HG02981 (cell line): ENCODE results near the gene PTPRD.

ENCODE experiments used
- ATAC-seq: cut with Tn5 transposase; IDR thresholded peaks from one replicate; pipeline ENCODE4 v1.9.1; 2021; ENCODE audit warnings: mild to moderate bottlenecking, moderate library complexity; ENCODE audit not compliant: unreplicated experiment

The PTPRD gene

DNA sequence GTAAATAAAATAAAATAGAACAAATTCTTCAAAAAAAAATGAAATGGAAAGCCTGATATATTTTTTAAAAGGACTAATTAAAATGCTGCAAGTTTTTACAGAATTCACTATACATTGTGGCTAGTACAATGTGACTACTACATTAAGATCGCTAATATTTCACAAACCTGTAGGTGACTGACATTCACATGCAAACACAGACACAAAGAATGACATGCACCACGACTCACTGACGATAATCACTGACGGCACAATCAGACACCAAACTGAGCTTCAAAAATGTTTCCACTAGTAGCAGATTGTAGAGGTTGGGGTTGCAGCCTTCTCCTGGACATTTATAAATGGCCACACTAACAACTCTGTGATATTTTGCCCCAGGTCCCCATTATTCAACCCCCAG is 2175.5 kb downstream of the PTPRD start:
- no peak for ATAC-seq

DNA sequence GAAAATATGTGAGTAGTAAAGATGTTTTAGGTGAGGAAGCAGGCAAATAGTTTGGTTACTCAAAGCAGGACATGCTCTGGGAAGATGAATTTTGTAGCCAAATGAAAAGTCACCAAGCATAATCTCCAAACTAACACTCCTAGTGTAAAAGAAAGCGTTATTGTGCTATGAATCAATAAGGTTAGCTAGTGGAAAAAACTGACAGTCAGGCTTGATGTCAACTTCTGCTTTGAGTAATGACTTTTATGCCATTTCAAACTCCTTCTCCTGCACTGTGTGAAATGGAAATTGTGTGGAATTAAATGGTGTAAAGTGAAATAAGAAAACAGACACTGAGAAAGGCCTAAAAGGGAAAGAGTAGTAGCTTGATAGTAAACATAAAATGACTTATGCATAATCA is 2176.0 kb downstream of the PTPRD start:
- no peak for ATAC-seq

DNA sequence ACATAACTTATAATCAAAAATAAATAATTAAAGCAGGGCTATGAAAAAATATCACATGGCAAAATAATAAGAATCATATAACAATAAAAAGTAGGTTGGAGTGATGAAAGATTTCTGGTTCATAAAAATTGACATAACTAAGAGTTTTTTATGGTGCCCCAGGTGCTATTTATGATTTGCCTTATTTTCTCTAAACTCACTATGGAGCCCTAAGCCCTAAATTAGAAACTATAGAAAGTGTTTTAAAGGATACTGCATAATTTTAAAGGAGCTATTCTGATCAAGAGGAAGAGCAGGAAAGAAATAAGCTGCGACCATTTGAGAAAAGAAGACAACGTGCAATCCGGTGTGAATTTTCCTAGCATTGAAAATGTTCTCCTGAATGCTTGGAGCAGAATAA is 2178.2 kb downstream of the PTPRD start:
- no peak for ATAC-seq

DNA sequence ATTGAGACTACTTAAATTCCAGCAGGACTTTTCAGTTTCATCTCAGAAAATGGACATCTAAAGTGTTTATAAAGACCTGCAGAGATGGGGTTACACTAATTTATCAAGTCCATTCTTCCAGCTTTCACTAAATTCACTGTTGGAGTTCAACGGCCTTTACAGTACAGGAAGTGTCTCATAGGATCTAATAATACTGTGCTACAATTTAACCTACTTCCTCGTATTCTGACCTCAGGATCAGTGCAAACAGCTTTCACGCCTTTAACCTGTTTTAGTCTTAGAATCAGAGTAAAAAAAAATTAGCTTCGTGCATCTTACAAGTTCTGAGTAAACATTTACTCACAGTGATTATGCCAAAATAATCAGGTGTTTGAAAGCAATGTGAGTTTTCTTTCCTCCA is 2180.6 kb downstream of the PTPRD start:
- ATAC-seq: no peak

DNA sequence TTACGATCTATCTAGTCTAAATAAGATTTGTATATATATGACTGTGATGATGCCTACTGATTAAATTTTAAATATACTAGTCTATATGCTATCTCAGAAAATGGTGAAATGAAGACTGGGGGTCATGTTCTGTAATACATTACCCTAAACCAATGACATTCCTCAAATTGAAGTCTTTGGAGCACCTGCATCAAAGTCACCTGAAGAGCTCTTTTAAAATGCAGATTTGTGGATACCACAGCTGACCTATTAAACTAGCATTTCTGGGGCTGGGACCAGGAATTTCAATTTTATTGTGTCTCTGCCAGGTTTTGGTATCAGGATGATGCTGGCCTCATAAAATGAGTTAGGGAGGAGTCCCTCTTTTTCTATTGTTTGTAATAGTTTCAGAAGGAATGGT is 2181.3 kb downstream of the PTPRD start:
- ATAC-seq: no peak

DNA sequence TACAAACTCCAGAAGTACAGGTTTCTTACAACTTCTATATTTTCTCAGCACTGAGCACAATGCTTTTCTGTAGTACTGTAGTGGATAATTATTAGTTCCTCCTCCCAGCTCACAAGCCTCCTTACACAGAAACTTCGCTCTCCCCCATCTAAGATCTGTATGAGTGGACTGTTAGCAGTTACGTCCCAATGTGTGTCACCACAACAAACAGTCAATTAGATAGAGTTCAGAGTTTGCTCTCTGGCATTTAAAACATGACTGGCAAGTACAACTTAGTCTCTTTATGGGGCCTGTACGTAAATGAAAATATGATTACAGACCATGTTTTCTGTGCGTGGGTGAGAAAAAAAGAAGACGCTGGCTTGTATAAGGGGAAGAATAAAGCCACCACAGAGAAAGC is 2181.9 kb downstream of the PTPRD start:
- no peak for ATAC-seq

DNA sequence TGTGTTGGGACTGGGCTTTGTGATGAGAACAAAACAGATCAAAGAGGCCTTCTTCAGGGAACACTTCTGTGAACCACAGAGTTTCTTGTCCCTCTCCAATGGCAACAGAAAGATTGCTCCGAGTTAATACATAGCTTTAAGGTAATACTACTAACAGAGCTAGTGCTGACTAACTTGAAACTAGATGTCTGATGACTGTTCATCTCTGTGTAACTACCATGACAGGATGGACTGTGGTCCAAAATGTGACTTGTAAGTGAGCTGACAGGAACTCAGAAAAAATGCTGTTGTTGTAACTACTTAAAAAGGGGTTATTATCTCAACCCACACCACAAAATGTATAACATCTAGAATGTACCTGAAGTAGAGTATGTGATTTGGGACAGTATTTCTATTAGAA is 2183.0 kb downstream of the PTPRD start:
- peak; percentile 57 for ATAC-seq

DNA sequence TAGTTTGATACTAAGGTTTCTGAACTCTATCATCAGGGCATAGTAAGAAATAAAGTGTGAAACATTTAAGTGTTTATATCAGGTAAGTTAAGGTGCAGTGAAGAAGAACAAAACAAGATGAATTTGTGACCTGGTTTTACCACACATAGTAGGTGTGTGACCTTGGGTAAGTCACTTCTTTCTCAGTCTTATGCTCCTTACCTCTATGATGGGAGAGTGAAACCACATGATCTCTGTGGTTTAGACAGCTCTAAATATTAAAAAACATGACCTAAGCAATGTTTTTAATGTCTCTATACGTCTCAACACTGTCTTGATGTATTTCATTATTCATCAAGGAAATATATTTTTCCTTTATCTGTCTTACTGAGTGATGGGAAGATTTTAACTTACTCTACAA is 2183.6 kb downstream of the PTPRD start:
- peak; percentile 39 for ATAC-seq

DNA sequence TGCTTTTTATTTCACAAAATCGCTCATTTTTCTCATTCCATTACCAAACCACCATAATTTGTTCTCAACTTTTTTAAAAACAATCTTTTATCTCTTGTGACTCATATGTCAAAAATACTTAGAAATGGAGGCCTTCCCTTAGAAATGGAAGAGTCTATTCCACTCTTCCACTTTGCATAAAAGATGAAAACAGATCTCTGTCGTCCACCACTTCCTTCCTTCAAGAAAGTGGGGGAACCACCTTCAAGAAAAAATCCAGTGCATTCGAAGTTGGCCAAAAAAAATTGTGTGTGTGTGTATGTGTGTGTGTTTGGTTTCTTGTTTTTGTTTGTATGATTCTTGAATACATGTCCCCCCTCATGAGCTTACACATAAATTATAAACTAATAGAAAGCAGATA is 2184.4 kb downstream of the PTPRD start:
- no peak for ATAC-seq

DNA sequence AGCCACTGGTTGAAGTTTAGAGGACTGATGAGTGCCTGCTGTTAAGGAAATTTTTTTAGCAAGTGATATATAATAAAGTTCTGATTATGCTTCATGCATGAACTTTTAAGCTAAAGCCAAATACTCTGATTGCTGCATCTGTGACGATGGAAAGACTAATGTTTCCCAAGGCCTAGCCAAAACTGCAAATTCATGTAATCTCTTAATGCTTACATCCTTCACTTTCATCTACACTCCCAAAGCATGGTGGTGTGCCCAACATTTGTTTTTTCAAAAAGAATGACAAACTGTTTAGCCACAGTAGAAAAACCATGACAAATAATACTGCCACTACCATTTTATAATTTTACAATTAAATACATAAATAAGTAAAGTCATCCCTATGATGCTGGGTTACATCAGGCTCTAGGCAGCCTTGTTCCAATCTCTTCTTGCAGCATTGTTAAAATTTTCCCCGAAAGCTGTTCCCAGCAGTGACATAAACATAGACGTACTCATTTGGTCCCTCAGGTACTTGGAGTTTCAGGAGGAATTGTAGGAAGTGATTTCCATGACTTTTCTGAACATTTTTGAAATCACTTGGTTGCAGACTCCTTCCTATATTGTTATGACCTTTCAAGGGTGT is 2187.9 kb downstream of the PTPRD start:
- no peak for ATAC-seq

DNA sequence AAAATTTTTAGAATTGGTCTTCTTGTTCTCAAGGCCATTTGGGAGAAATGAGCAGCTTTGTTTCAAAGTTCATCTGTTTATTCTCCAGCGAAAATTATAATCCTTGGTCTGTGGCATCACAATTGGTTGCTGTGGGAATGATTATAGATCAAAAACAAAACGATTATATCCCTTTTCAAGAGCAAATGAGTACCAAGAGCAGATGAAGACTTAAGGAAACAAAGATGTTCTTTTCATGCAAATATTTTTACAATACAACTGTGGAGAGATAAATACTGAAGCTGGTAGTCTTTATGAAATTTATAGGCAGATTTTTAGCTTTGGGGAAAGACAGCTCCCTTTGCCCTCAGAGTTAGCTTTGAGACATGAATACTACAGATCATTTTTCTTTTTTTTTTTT is 2192.4 kb downstream of the PTPRD start:
- ATAC-seq: no peak

DNA sequence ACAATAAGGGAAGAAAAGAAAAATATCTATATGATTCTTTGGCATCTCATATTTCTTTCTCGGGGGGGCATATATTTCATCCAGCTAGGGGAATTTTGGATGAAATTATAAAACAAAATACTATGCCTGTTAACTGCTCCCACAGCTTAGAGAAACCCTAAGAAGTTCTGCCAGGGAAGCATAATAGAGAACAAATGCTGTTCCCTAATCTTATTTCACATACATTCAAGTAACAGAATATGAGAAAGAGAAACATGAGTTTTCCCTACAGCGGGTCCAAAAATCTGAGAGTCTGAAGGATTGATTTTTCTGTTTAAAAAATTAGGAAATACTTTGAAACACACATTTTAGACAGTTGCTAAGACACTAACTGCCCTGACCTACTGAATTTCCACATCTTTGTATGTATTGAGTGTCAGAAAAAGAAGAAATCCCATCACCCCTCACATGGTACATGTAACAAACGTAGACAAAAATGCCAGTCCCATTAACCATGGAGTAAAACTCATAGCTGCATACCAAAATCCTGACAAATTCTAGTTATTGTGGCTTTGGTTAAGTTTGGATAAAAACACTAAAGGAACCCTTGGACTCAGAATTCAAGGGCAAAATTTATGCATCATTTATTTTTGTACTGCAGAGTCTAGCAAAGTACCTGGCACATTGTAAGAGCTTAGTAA is 2193.1 kb downstream of the PTPRD start:
- no peak for ATAC-seq

DNA sequence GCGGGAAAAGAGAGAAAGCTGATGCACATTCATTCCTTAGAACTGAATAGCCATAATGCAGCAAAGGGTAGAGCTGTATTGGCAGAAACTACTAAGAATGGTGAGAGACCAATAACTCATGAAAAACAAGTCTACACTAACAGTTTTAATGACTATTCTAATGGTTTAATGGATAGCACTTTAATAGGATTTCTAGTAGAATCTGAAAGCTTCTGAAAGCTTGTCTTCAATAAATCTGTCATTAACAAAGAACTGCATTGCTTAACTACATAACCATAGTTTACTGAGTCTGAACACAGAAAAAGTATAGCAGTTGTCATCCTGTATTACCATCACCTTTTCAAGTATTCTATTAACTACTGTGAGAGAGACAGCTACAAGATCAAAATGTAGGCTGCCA is 2195.5 kb downstream of the PTPRD start:
- ATAC-seq: no peak

DNA sequence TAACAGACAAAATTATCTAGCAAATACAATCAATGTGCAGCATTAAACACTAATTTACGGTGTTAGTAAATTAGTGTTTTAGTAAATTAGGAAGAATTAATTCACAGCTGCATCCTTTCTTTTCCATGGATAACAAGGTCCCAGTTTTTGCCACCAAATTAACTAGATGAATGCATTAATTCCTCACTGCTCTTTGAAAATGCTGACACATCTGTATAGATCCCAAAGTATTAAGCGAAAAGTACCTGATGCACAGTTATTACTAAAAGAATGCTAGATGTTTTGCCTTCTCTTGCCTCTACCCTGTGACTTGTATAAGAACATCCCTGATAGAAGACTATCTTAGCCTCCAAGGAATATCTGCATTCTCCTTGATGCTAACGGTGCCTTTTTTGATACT is 2200.5 kb downstream of the PTPRD start:
- ATAC-seq: no peak

DNA sequence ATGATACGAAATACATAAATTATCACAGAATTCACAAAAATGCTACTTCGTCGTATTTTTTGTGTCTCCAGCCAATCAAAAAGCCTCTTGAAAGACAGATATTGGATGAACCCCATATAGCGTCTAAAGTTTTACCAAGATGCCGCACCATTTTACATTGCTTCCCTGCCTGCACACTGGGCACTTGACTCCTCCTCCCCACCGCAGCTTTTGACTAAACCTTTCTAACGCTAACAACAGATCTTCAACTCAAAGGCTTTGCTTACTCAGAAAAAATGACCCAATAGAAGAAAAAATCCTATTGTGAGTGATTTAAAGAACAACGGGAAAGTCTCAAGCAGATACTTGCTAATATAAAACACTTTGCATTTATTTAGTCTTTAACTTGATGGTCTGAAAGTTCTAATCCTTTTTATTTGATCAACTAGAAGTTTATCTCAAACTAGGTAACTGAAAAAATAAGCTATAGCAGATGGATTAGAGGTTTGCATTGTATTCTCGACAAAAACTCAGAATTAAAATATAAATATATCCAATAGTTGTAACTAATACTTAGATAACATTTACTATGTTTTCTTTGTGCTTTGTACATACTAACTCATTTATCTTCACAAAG is 2204.1 kb downstream of the PTPRD start:
- ATAC-seq: no peak

DNA sequence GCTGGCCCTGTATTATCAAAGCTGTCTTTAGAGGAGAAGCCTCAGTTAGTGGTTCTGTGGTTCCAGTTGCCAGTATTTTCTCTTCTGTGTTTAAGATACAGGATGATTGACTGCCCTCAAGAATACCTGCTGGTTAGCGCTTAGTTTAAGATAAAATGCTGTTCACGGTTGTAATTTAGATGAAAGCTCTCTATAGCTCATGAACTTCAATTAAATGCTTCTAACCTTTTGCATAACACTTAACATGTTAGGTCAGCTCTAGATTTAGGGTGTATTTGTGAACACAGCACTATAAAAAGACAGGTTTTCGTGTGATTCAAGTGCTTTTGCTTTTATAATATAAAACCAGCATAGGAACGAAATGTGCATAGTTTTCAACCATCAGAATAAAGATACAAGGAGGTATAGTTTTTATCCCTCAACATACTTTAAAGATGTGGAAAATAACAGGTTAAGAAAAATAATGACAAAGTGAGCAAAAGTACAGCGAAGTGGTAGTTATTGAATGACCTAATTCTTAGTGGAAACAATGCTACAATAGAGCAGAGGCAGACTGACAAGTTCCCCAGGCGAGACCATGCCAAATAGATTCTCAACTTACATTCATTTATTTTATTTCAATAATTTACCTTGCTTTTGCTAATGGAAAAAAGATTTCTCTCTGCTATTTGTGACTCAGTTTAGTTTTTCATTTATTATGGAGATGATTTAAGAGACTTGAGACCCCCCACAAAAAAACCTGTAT is 2210.7 kb downstream of the PTPRD start:
- no peak for ATAC-seq

DNA sequence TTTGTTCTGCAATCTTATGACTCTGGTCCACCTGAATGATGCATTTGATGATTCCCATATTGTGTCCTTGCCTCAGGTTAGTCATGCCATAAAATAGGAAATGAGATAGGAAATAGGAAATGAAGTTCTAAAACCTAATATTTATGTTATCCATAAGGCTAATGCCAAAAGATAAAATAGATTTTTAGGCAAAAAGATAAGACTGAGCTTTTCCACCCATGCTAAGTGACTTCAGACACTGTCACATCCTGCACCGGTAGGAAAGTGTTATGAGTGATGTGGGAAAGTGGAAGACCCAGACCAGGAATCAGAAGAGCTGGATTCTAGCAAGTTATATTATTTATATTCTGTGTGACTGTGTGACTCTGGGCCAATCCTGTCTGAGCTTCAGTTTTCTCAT is 2212.4 kb downstream of the PTPRD start:
- ATAC-seq: no peak

DNA sequence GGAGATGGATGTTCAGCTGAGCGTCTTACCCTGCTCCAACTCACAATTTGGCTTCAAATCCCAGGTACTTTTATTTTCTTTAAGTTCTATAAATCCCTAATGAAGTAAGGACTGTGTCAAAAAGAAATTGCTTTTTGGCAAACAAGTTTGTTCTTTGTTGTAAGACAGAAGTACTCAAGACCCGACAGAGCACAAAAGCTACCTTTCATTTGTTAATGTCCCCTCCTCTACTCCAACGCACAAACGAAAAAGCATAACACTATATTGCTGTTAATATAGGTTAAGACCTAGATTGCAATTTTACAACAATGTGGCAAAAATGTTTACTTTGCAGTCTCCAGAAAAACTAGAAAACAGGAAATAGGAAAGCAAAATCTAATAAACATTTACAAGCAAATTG is 2217.8 kb downstream of the PTPRD start:
- ATAC-seq: no peak

DNA sequence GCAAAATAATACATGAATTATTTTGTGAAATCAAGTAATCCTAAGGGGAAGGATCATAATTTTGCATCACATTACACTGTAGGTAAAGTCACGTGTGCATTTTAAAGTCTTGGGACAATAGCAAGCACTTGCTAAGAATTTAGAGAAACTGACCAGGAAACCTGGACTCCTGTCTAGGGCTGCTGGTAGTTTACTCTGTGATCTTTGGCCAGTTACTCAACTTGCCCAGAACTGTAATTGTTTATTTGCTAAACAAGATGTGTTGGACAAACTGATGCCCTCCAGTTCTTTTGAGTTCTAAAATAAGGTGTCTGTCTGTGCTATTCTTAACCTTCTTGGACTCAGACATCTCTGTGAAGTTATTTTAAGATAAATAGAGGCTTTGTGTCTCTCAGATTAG is 2218.5 kb downstream of the PTPRD start:
- ATAC-seq: no peak

DNA sequence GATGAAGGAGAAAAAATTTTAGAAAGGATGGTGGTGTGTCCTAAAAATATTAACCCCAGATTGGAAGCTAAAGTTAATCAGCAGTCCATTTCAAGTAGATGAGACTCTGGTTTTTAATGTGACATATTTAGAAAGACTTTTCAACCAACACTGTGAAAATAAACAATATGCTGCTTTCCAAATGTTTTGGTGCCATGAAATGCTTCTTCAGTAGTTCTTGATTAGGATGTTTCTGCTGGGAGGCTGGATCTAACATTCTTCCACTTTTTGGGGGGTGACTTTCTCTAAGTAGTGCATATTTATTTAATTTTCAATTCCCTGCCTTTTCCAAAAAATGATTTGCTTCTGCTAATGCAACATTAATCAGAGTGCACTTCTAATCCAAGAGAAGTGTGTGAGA is 2219.9 kb downstream of the PTPRD start:
- no peak for ATAC-seq

DNA sequence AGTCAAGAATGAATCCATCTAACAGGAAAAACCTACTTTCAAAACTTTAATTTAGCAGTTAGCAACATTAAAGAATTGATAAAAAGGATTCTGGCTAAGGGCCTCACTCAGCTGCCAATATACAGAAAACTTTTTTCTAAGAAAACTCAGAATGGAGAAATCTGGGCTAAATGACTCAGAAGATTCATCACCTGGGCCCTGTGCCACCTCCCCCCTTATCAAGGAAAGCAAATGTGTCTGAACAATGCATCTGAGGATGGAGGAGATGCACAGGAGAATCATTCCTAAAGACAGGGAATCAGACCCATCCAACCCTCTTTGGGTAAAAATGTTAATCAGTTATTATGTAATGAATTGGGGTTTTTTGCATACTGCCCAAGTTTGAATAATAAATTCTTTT is 2221.2 kb downstream of the PTPRD start:
- ATAC-seq: no peak

DNA sequence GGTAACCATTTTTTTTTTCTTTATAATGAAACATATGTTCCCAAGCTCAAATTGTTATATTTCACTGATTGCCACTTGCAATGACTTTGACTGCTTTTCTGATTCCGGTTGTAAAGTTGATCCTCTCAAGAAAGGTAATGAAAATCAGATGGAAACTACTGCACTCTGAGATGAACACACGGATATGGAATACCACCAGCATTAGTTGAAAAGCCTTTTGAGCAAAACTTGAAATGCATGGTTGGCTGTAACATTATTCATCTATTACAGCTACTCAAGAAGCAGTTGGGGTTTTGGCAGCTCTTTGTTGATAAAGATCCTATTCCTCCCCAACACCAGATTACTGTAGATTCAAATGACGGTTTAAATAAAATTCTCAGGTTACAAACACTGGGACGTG is 2221.7 kb downstream of the PTPRD start:
- ATAC-seq: no peak
